NB4 (cell line): ENCODE results near the gene INVS.

Experiments
- CTCF ChIP-seq: IDR thresholded peaks from one replicate; pipeline ENCODE4 v1.5.1; 2012; ENCODE audit warnings: low read depth, low read length
- MYC ChIP-seq: IDR thresholded peaks from 2 replicates; pipeline ENCODE4 v1.6.1; 2011; ENCODE audit warnings: low read depth, low read length
- POLR2A ChIP-seq: IDR thresholded peaks from 2 replicates; pipeline ENCODE4 v1.6.1; 2011; ENCODE audit warnings: mild to moderate bottlenecking; ENCODE audit not compliant: insufficient read length; ENCODE audit errors: extremely low read depth
- TF ChIP-seq, protein P1 (sequence below): IDR thresholded peaks from 2 replicates; pipeline ENCODE4 v1.6.1; 2011; ENCODE audit warnings: low read depth, low read length

GRCh38 chr9:100296407-100296806, 197.4 kb downstream of the INVS start:
- TF ChIP-seq, protein P1, sequence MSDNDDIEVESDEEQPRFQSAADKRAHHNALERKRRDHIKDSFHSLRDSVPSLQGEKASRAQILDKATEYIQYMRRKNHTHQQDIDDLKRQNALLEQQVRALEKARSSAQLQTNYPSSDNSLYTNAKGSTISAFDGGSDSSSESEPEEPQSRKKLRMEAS, result no peak
- TF ChIP-seq CTCF (no peak), POLR2A (no peak), MYC (no peak)
